K562 (cell line): ENCODE results near the gene CSRNP3. TPM values are rescaled to one million over a fixed set of nuclear protein-coding genes. Genes with fewer than 3 reads are reported as not detected.

Experiments
- ATAC-seq: fragments of 200-7000 bp; cut with Tn5 transposase; 3 replicates; pipeline ENCODE4 v1.9.1; 2020; ENCODE audit warnings: moderate library complexity
- BruUV-seq: library from RNA; stranded (reverse); fragments of 400-500 nt; replicated peaks from 2 replicates; lab custom pipeline; 2021; lab: Mats Ljungman, UMichigan
- CTCF ChIA-PET: fragments of 300-600 bp; formaldehyde crosslinking; extraction: SDS; loops from one replicate; lab custom pipeline; 2021; ENCODE audit warnings: low intra/inter-chr PET ratio; lab: Yijun Ruan, JAX
- POLR2A ChIA-PET: fragments of 300-600, 350-650 bp; sonication (Branson Sonifier 250); formaldehyde crosslinking; extraction: SDS; loops from one replicate; lab custom pipeline; 2021; ENCODE audit warnings: antibody characterized with exemption, inconsistent platforms; lab: Yijun Ruan, JAX
- DNase-seq, 4 experiments: peaks; one replicate each; pipeline versions ENCODE4 v3.0.0 to v3.0.0-alpha.2; 2011 to 2018; ENCODE audit warnings: low spot score in 3 of 4, mixed read lengths in 3 of 4; ENCODE audit errors: extremely low read depth in 1 of 4
- FAIRE-seq: peaks from 2 replicates; lab custom pipeline; 2011; peaks lifted over from hg19 to GRCh38; lab: Jason Lieb, UNC
- H2AFZ ChIP-seq: 2 replicates; pipeline ENCODE4 v1.6.0; 2011; ENCODE audit warnings: low read depth, low read length, control low read depth, inconsistent platforms
- H3K27ac ChIP-seq: fragments of 200-600 bp; 3 replicates; pipeline ENCODE4 v1.8.0; 2011; ENCODE audit warnings: low read depth, mild to moderate bottlenecking, control low read depth, inconsistent platforms, low read length, moderate library complexity, mixed read lengths; ENCODE audit errors: extremely low read depth
- H3K27me3 ChIP-seq, 2 experiments: fragments of 300-600 bp in 1 of 2; 2 replicates in 1 of 2; 3 replicates in 1 of 2; pipeline versions ENCODE4 v1.6.0 to v1.8.0; 2011; ENCODE audit warnings: inconsistent platforms in 2 of 2, low read length in 2 of 2, mild to moderate bottlenecking in 1 of 2, mixed read lengths in 1 of 2, moderate library complexity in 1 of 2; ENCODE audit not compliant: control insufficient read depth in 2 of 2, insufficient read depth in 2 of 2
- H3K36me3 ChIP-seq: fragments of 300-600 bp; 3 replicates; pipeline ENCODE4 v1.8.0; 2011; ENCODE audit warnings: mild to moderate bottlenecking, low read length, inconsistent platforms; ENCODE audit not compliant: control insufficient read depth, insufficient read depth
- H3K4me1 ChIP-seq, 2 experiments: fragments of 200-600 bp in 1 of 2; replicated peaks in 1 of 2; 2 replicates in 1 of 2; 3 replicates in 1 of 2; pipeline versions ENCODE4 v1.5.1 to v1.8.0; 2011; ENCODE audit warnings: inconsistent platforms in 2 of 2, low read length in 2 of 2, mild to moderate bottlenecking in 1 of 2, mixed read lengths in 1 of 2, moderate library complexity in 1 of 2; ENCODE audit not compliant: control insufficient read depth in 2 of 2, insufficient read depth in 2 of 2
- H3K4me2 ChIP-seq: 2 replicates; pipeline ENCODE4 v1.6.1; 2011; ENCODE audit warnings: low read length, control low read depth, inconsistent platforms, mixed read lengths; ENCODE audit not compliant: insufficient read depth
- H3K4me3 ChIP-seq: fragments of 200-600 bp; sonication (generic), shearing (Covaris generic); 2 replicates; pipeline ENCODE4 v1.5.1; 2016; ENCODE audit warnings: control low read depth, inconsistent platforms
- H3K79me2 ChIP-seq: fragments of 200-600 bp; 3 replicates; pipeline ENCODE4 v1.8.0; 2011; ENCODE audit warnings: low read length, inconsistent platforms; ENCODE audit not compliant: control insufficient read depth, insufficient read depth
- H3K9ac ChIP-seq, 2 experiments: 2 replicates each; pipeline versions ENCODE4 v1.6.0 to v1.6.1; 2011; ENCODE audit warnings: low read depth in 2 of 2, low read length in 2 of 2, control low read depth in 1 of 2, inconsistent platforms in 1 of 2, mild to moderate bottlenecking in 1 of 2, mixed read lengths in 1 of 2; ENCODE audit not compliant: insufficient read depth in 1 of 2
- H3K9me1 ChIP-seq: one replicate; pipeline ENCODE4 v1.6.0; 2011; ENCODE audit warnings: inconsistent platforms, mild to moderate bottlenecking, low read length, moderate library complexity; ENCODE audit not compliant: control insufficient read depth, insufficient read depth
- H3K9me3 ChIP-seq: replicated peaks from 2 replicates; pipeline ENCODE4 v1.5.1; 2011; ENCODE audit warnings: low read depth, low read length, inconsistent platforms; ENCODE audit not compliant: control insufficient read depth, insufficient read depth
- H4K20me1 ChIP-seq: replicated peaks from 2 replicates; pipeline ENCODE4 v1.6.1; 2011; ENCODE audit warnings: low read length, inconsistent platforms, mixed read lengths; ENCODE audit not compliant: control insufficient read depth, insufficient read depth
- ARID3B ChIP-seq: fragments of 250-450 bp; sonication (Bioruptor Pico); IDR thresholded peaks from 2 replicates; pipeline ENCODE4 v1.4.0; 2020; ENCODE audit warnings: borderline replicate concordance
- DNMT1 ChIP-seq: fragments of 450-650 bp; IDR thresholded peaks from 2 replicates; pipeline ENCODE4 v1.6.1; 2016; ENCODE audit warnings: antibody characterized with exemption, mild to moderate bottlenecking
- ESRRB ChIP-seq: fragments of 250-450 bp; sonication (Bioruptor Pico); IDR thresholded peaks from 2 replicates; pipeline ENCODE4 v1.5.0; 2020; ENCODE audit warnings: mild to moderate bottlenecking, moderate library complexity, borderline replicate concordance
- FOXK2 ChIP-seq, 2 experiments: fragments of 450-650 bp; IDR thresholded peaks in 1 of 2; conservative IDR thresholded peaks in 1 of 2; 2 replicates each; pipeline ENCODE4 v1.6.1; 2016; ENCODE audit warnings: low read depth in 2 of 2, mild to moderate bottlenecking in 1 of 2
- GMEB1 ChIP-seq: fragments of 250-450 bp; sonication (Bioruptor Pico); IDR thresholded peaks from 2 replicates; pipeline ENCODE4 v1.4.0; 2020; ENCODE audit warnings: mild to moderate bottlenecking
- GTF3C2 ChIP-seq: IDR thresholded peaks from 3 replicates; pipeline ENCODE4 v1.6.1; 2011; ENCODE audit warnings: borderline replicate concordance, mild to moderate bottlenecking, moderate library complexity; ENCODE audit not compliant: insufficient read length; ENCODE audit errors: extremely low read depth
- PHF20 ChIP-seq: fragments of 450-650 bp; IDR thresholded peaks from 2 replicates; pipeline ENCODE4 v1.6.1; 2018; ENCODE audit not compliant: partially characterized antibody
- ZFP1 ChIP-seq: fragments of 450-650 bp; formaldehyde crosslinking; IDR thresholded peaks from 2 replicates; pipeline ENCODE4 v1.4.0; 2020; ENCODE audit warnings: mild to moderate bottlenecking, mixed read lengths
- ZNF644 ChIP-seq: fragments of 200-800 bp; sonication (Bioruptor generic); IDR thresholded peaks from 2 replicates; pipeline ENCODE4 v1.6.1; 2016; ENCODE audit warnings: low read depth, missing genetic modification characterization, missing compliant biosample characterization
- ZNF830 ChIP-seq: fragments of 250-450 bp; sonication (Bioruptor Pico); IDR thresholded peaks from 2 replicates; pipeline ENCODE4 v1.5.0; 2021; ENCODE audit warnings: mild to moderate bottlenecking
- WGBS: fragments of 100-300 bp; shearing (Covaris generic); methylation state at CpG from one replicate; pipeline ENCODE4 v1.1.6; 2016; ENCODE audit warnings: low coverage, mixed read lengths; ENCODE audit not compliant: insufficient coverage; ENCODE audit errors: missing lambda C conversion rate; 5-methylcytosine and 5-hydroxymethylcytosine counted together
- in situ Hi-C: fragments of 300-500 bp; cut with MboI; formaldehyde crosslinking; loops from 4 replicates; pipeline ENCODE4 v1.15.0; 2018; ENCODE audit warnings: inconsistent platforms, mixed read lengths
- intact Hi-C: fragments of 100-400 bp; cut with micrococcal nuclease; formaldehyde crosslinking; loops from 2 replicates; pipeline ENCODE4 v1.14.2; 2022
- polyA plus RNA-seq, 8 experiments: library from polyadenylated mRNA; depleted of rRNA in 4 of 8; stranded (reverse) in 5 of 8; unstranded in 3 of 8; fragments of >200 nt; fragmentation: Nextera tagmentation in 2 of 8; fragmentation: Illumina TruSeq in 1 of 8; extraction: Ambion mirVana in 2 of 8; extraction: Trizol in 1 of 8; gene quantifications; 2 replicates each; pipeline versions ENCODE4 v1.2.1 to v1.2.3, GENCODE V29; 2011 to 2014; ENCODE audit warnings: inconsistent platforms in 1 of 8, missing spikeins in 1 of 8
- total RNA-seq, 7 experiments: library from RNA; depleted of rRNA in 6 of 7; stranded (reverse); fragments of >200 nt in 6 of 7; fragmentation: Illumina TruSeq in 2 of 7; extraction: Trizol in 2 of 7; gene quantifications; 2 replicates each; pipeline versions ENCODE4 v1.2.1 to v1.2.3, GENCODE V29; 2011 to 2021; ENCODE audit warnings: low replicate concordance in 1 of 7

CSRNP3 gene
- total and polyA plus RNA-seq, 9 of the 15 experiments (the other 6 are each of a cell fraction or from before 2014, with no cell fraction given) = not detected

GRCh38 chr2:165681841-165682240, 212.3 kb downstream of the CSRNP3 start:
- intact Hi-C loops (no loop called here), in situ Hi-C loops (no loop called here)
- Histone ChIP-seq H3K36me3 (no peaks in the 10 kb centered on the region), H3K4me1 (no peaks in the 10 kb centered on the region), H3K9me1 (no peaks in the 10 kb centered on the region), H2AFZ (no peak overlapping the region), H3K27ac (no peak overlapping the region), H3K9me3 (no peaks in the 10 kb centered on the region), H4K20me1 (no peaks in the 10 kb centered on the region), H3K27me3 (no peaks in the 10 kb centered on the region), H3K4me2 (no peak overlapping the region), H3K9ac (no peak overlapping the region), H3K79me2 (no peaks in the 10 kb centered on the region), H3K4me3 (no peak overlapping the region)
- TF ChIP-seq DNMT1 (no peak), ARID3B (CRISPR knock-in tag) (no peak)
- FAIRE-seq (no peak), DNase-seq (no peak), ATAC-seq (no peak)
- BruUV-seq = no TSS peak
- WGBS = 0% methylated on average over 1 of the region's 1 CpG
- ChIA-PET CTCF (no interaction called here), POLR2A (no interaction called here)

GRCh38 chr2:165682546-165682945, 213.0 kb downstream of the CSRNP3 start:
- Histone ChIP-seq H3K27me3 (no peaks in the 10 kb centered on the region), H3K36me3 (no peaks in the 10 kb centered on the region), H3K79me2 (no peaks in the 10 kb centered on the region), H3K9me1 (no peaks in the 10 kb centered on the region), H3K9me3 (no peaks in the 10 kb centered on the region), H3K9ac (no peak overlapping the region), H3K4me3 (no peak overlapping the region), H3K27ac (no peak overlapping the region), H2AFZ (no peak overlapping the region), H4K20me1 (no peaks in the 10 kb centered on the region), H3K4me2 (no peak overlapping the region), H3K4me1 (no peaks in the 10 kb centered on the region)
- CTCF ChIA-PET = no interaction called here
- TF ChIP-seq ZNF830 (no peak), ZFP1 (CRISPR knock-in tag) (no peak), PHF20 (no peak), GMEB1 (CRISPR knock-in tag) (no peak), ZNF644 (tag) (no peak), GTF3C2 (no peak), ESRRB (CRISPR knock-in tag) (no peak), FOXK2 (conservative IDR thresholded peaks at IDR 0.05 in 1 of 2, IDR thresholded peaks at IDR 0.05 in 1 of 2; ENCODE audit: low read depth in 2 of 2) (no peak)
- FAIRE-seq (no peak), DNase-seq (no peak), ATAC-seq (no peak)
- WGBS = 0% methylated on average over 1 of the region's 1 CpG
- no TSS peak for BruUV-seq
- POLR2A ChIA-PET = no interaction called here
- intact Hi-C loops (no loop called here), in situ Hi-C loops (no loop called here)
